Neural cell (in vitro differentiated cells): Measurements from ENCODE around the gene EXOC2. TPM values are rescaled to one million over a fixed set of nuclear protein-coding genes. Genes with fewer than 3 reads are reported as not detected.

Experiments used
- H2AFZ ChIP-seq: fragments of 200-600, 300-800 bp; sonication (generic), shearing (Covaris generic); 2 replicates; pipeline ENCODE4 v1.6.0; 2014; ENCODE audit warnings: low read depth, mild to moderate bottlenecking, antibody characterized with exemption, low read length, moderate library complexity
- H3F3A ChIP-seq: fragments of 200-600 bp; shearing (Covaris generic); 2 replicates; pipeline ENCODE4 v1.6.1; 2016; ENCODE audit warnings: mild to moderate bottlenecking, moderate library complexity, mixed read lengths, antibody characterized with exemption, low read length; ENCODE audit not compliant: insufficient read depth, poor library complexity, severe bottlenecking
- H3K27ac ChIP-seq: fragments of 200-600, 300-800 bp; sonication (generic), shearing (Covaris generic); 2 replicates; pipeline ENCODE4 v1.5.1; 2014; ENCODE audit warnings: mild to moderate bottlenecking, low read length, moderate library complexity
- H3K27me3 ChIP-seq: fragments of 300-800, 200-600 bp; sonication (generic), shearing (Covaris generic); 2 replicates; pipeline ENCODE4 v1.6.0; 2014; ENCODE audit warnings: mild to moderate bottlenecking, low read depth, low read length, moderate library complexity; ENCODE audit not compliant: insufficient read depth
- H3K36me3 ChIP-seq: fragments of 300-800, 200-600 bp; sonication (generic), shearing (Covaris generic); 2 replicates; pipeline ENCODE4 v1.5.1; 2014; ENCODE audit warnings: mild to moderate bottlenecking, antibody characterized with exemption, low read length, moderate library complexity; ENCODE audit not compliant: insufficient read depth
- H3K4me2 ChIP-seq: fragments of 300-800, 200-600 bp; sonication (generic), shearing (Covaris generic); 2 replicates; pipeline ENCODE4 v1.6.0; 2014; ENCODE audit warnings: mild to moderate bottlenecking, low read length
- H3K4me3 ChIP-seq: fragments of 300-800, 200-600 bp; sonication (generic), shearing (Covaris generic); 2 replicates; pipeline ENCODE4 v1.5.1; 2014; ENCODE audit warnings: mild to moderate bottlenecking, low read length, moderate library complexity
- H3K79me2 ChIP-seq: fragments of 200-600 bp; shearing (Covaris generic); replicated peaks from 2 replicates; pipeline ENCODE4 v1.6.0; 2014; ENCODE audit warnings: mild to moderate bottlenecking, low read length, moderate library complexity; ENCODE audit not compliant: insufficient read depth
- H3K9ac ChIP-seq: fragments of 300-800, 200-600 bp; sonication (generic), shearing (Covaris generic); 2 replicates; pipeline ENCODE4 v1.6.1; 2016; ENCODE audit warnings: mild to moderate bottlenecking, low read length, mixed read lengths
- H3K9me2 ChIP-seq: fragments of 200-600 bp; shearing (Covaris generic); 2 replicates; pipeline ENCODE4 v1.6.1; 2016; ENCODE audit warnings: mild to moderate bottlenecking, low read length, mixed read lengths; ENCODE audit not compliant: insufficient read depth
- H3K9me3 ChIP-seq: fragments of 200-600, 300-800 bp; sonication (generic), shearing (Covaris generic); 2 replicates; pipeline ENCODE4 v1.6.1; 2016; ENCODE audit warnings: mild to moderate bottlenecking, mixed run types, low read length, moderate library complexity, mixed read lengths
- H4K20me1 ChIP-seq: fragments of 200-600 bp; shearing (Covaris generic); 2 replicates; pipeline ENCODE4 v1.6.1; 2016; ENCODE audit warnings: mild to moderate bottlenecking, mixed run types; ENCODE audit not compliant: insufficient read depth
- CTCF ChIP-seq: fragments of 450-650 bp; IDR thresholded peaks from 2 replicates; pipeline ENCODE4 v1.5.1; 2014; ENCODE audit warnings: antibody characterized with exemption, mild to moderate bottlenecking, moderate library complexity; ENCODE audit not compliant: poor library complexity, severe bottlenecking
- EP300 ChIP-seq: fragments of 450-650 bp; conservative IDR thresholded peaks from 2 replicates; pipeline ENCODE4 v1.6.1; 2014; ENCODE audit warnings: antibody characterized with exemption, mild to moderate bottlenecking, moderate library complexity; ENCODE audit not compliant: poor library complexity, severe bottlenecking
- EZH2 ChIP-seq: fragments of 200-600, 300-800 bp; shearing (Covaris generic), sonication (generic); IDR thresholded peaks from 2 replicates; pipeline ENCODE4 v1.6.1; 2014; ENCODE audit warnings: antibody characterized with exemption, low read length, borderline replicate concordance, mild to moderate bottlenecking; ENCODE audit not compliant: insufficient read depth, poor library complexity, severe bottlenecking
- MXI1 ChIP-seq: fragments of 450-650 bp; conservative IDR thresholded peaks from 2 replicates; pipeline ENCODE4 v1.6.1; 2014; ENCODE audit warnings: antibody characterized with exemption, mild to moderate bottlenecking; ENCODE audit not compliant: poor library complexity, severe bottlenecking
- POLR2AphosphoS5 ChIP-seq: IDR thresholded peaks from 2 replicates; pipeline ENCODE4 v1.6.1; 2012
- RAD21 ChIP-seq: fragments of 450-650 bp; conservative IDR thresholded peaks from 2 replicates; pipeline ENCODE4 v1.6.1; 2014; ENCODE audit warnings: antibody characterized with exemption, mild to moderate bottlenecking, moderate library complexity
- REST ChIP-seq: IDR thresholded peaks from 2 replicates; pipeline ENCODE4 v1.6.1; 2012; ENCODE audit warnings: borderline replicate concordance
- SMC3 ChIP-seq: fragments of 450-650 bp; conservative IDR thresholded peaks from 2 replicates; pipeline ENCODE4 v1.6.1; 2014; ENCODE audit warnings: antibody characterized with exemption, mild to moderate bottlenecking, moderate library complexity; ENCODE audit not compliant: poor library complexity
- TAF1 ChIP-seq: IDR thresholded peaks from 2 replicates; pipeline ENCODE4 v1.6.1; 2012; ENCODE audit warnings: low read depth
- polyA plus RNA-seq: library from polyadenylated mRNA; depleted of rRNA; stranded (reverse); fragments of >200 nt; gene quantifications from 2 replicates; pipeline ENCODE4 v1.2.3, GENCODE V29; 2014

Gene EXOC2
- polyA plus RNA-seq, 1 donor from 2014 or later: 38.6 TPM

GRCh38 chr6:736657-737446, 43.9 kb upstream of the EXOC2 start:
- Histone ChIP-seq H3K27ac (no peak overlapping the region), H3K36me3 (no peaks in the 10 kb centered on the region), H3K4me2 (no peak overlapping the region), H3K79me2 (no peaks in the 10 kb centered on the region), H3K4me3 (no peak overlapping the region), H3K9ac (no peak overlapping the region), H3K9me3 (no peaks in the 10 kb centered on the region), H2AFZ (no peak overlapping the region), H3K27me3 (no peaks in the 10 kb centered on the region), H3F3A (no peaks in the 10 kb centered on the region), H4K20me1 (no peaks in the 10 kb centered on the region), H3K9me2 (no peaks in the 10 kb centered on the region)
- TF ChIP-seq SMC3: no peak
- no peak for TF ChIP-seq RAD21
- TF ChIP-seq REST: no peak
- TF ChIP-seq POLR2AphosphoS5: no peak
- no peak for TF ChIP-seq CTCF
- TF ChIP-seq EZH2: no peak
- TF ChIP-seq EP300: no peak
- no peak for TF ChIP-seq TAF1
- no peak for TF ChIP-seq MXI1

GRCh38 chr6:733431-734219, 40.7 kb upstream of the EXOC2 start:
- Histone ChIP-seq H3K4me3 (no peak overlapping the region), H3K9me2 (no peaks in the 10 kb centered on the region), H3K9me3 (no peaks in the 10 kb centered on the region), H3F3A (no peaks in the 10 kb centered on the region), H3K27ac (no peak overlapping the region), H3K79me2 (no peaks in the 10 kb centered on the region), H3K36me3 (no peaks in the 10 kb centered on the region), H3K9ac (no peak overlapping the region), H2AFZ (no peak overlapping the region), H4K20me1 (no peaks in the 10 kb centered on the region), H3K4me2 (no peak overlapping the region), H3K27me3 (no peaks in the 10 kb centered on the region)
- TF ChIP-seq EZH2 (no peak), MXI1 (no peak)
